Thyroid gland (tissue), 4 donors: ENCODE measurements around the gene KCNQ2.

ENCODE experiments used
- POLR2A ChIP-seq, 2 donors: fragments of 450-650 bp; IDR thresholded peaks; one replicate each; pipeline ENCODE4 v1.6.1; 2017; ENCODE audit warnings: antibody characterized with exemption in 2 of 2, mild to moderate bottlenecking in 2 of 2, moderate library complexity in 1 of 2
- TF ChIP-seq, protein P1 (sequence below), 6 experiments: fragments of 200-600 bp in 3 of 6; fragments of 450-650 bp in 3 of 6; sonication (generic) in 3 of 6; IDR thresholded peaks; one replicate each; pipeline ENCODE4 v1.5.1; 2016 to 2019; ENCODE audit warnings: antibody characterized with exemption in 6 of 6, mild to moderate bottlenecking in 2 of 6, inconsistent platforms in 1 of 6, moderate library complexity in 1 of 6

DNA sequence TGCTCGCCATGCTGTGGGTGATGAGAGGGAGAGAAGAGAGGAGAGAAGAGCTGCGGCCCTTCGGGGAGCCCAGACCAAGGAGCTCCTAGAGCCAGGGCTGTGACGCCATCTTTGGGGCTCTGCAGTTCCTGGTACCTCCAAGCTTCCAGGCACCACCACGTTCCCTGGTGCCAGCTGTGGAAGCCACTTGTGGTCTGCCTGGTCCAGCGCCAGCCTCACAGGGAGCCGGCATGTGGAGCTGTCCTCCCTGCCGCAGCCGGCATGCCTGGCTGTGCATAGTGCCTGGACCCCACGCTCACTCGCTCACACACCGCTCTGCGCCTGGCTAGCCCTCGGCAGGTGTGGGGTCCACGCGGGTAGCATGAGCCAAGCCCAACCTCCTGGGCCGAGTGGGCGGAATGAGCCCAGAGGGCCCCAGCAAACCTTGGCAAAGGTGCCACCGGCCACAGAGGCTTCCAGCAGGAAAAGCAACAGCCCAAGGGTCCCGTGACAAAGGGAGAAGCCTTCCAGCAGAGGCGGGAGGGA is 92.0 kb downstream of the KCNQ2 start:
- TF ChIP-seq, protein P1, sequence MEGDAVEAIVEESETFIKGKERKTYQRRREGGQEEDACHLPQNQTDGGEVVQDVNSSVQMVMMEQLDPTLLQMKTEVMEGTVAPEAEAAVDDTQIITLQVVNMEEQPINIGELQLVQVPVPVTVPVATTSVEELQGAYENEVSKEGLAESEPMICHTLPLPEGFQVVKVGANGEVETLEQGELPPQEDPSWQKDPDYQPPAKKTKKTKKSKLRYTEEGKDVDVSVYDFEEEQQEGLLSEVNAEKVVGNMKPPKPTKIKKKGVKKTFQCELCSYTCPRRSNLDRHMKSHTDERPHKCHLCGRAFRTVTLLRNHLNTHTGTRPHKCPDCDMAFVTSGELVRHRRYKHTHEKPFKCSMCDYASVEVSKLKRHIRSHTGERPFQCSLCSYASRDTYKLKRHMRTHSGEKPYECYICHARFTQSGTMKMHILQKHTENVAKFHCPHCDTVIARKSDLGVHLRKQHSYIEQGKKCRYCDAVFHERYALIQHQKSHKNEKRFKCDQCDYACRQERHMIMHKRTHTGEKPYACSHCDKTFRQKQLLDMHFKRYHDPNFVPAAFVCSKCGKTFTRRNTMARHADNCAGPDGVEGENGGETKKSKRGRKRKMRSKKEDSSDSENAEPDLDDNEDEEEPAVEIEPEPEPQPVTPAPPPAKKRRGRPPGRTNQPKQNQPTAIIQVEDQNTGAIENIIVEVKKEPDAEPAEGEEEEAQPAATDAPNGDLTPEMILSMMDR (IDR thresholded peaks at IDR 0.05), result no peak
- TF ChIP-seq POLR2A (IDR thresholded peaks at IDR 0.05), result no peak
